Right lobe of liver (tissue), 4 donors: ENCODE measurements around the gene PPP1R14B.

Experiments
- CTCF ChIP-seq, 4 donors: fragments of 200-600 bp in 3 of 4; fragments of 450-650 bp in 1 of 4; IDR thresholded peaks; one replicate each; pipeline versions ENCODE4 v1.5.1 to v1.8.0; 2016 to 2022; ENCODE audit warnings: antibody characterized with exemption in 4 of 4, mild to moderate bottlenecking in 2 of 4
- POLR2A ChIP-seq: fragments of 450-650 bp; IDR thresholded peaks from one replicate; pipeline ENCODE4 v1.6.1; 2017; ENCODE audit warnings: antibody characterized with exemption, mild to moderate bottlenecking
- donor health status: DM: no; HTN: no; CAD: no.
- donor health status: DM: no; HTN: no; CAD: no.
- donor health status: DM: no; HTN: yes; CAD: no.

- no peak for TF ChIP-seq CTCF (IDR thresholded peaks at IDR 0.05)
- TF ChIP-seq POLR2A = no peak
Observed at GRCh38 chr11:64256300-64256699, 9.6 kb upstream of the PPP1R14B start.
